Sigmoid colon (tissue), 4 donors: ENCODE measurements around the gene NKPD1.

Source experiments
- POLR2A ChIP-seq, 2 donors: fragments of 450-650 bp; IDR thresholded peaks; one replicate each; pipeline ENCODE4 v1.6.1; 2016; ENCODE audit warnings: antibody characterized with exemption in 2 of 2, mild to moderate bottlenecking in 2 of 2, moderate library complexity in 2 of 2
- POLR2AphosphoS5 ChIP-seq, 4 donors: sonication (generic); formaldehyde crosslinking; IDR thresholded peaks; one replicate each; pipeline ENCODE4 v1.6.1; 2017; ENCODE audit warnings: antibody characterized with exemption in 4 of 4
- TF ChIP-seq, protein P1 (sequence below), 4 experiments: fragments of 450-650 bp in 3 of 4; fragments of 200-600 bp in 1 of 4; IDR thresholded peaks; one replicate each; pipeline ENCODE4 v1.5.1; 2016 to 2019; ENCODE audit warnings: antibody characterized with exemption in 4 of 4, mild to moderate bottlenecking in 3 of 4, moderate library complexity in 2 of 4

DNA sequence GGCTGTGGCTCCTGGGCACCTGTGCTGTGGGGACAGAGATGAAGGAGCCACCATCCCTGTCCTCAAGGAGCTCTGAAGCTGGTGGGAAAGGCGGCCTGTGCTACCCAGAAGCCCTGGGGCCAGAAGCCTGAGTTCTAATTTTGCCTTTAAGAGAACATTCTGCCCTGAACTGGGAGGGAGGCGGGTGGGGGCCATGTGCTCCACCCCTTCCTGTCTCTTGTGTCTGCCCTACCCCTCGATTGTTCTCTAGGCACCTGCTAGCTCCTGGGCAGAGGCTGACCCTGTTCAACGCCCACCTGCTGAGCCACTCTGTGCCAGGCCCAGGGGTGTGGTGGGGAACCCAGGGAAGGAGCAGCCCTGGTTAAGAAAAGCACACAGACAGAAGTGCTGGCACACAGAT lies 11.4 kb upstream of the NKPD1 start:
- TF ChIP-seq POLR2A (IDR thresholded peaks at IDR 0.05) (no peak), POLR2AphosphoS5 (IDR thresholded peaks at IDR 0.05) (no peak)
- TF ChIP-seq, protein P1, sequence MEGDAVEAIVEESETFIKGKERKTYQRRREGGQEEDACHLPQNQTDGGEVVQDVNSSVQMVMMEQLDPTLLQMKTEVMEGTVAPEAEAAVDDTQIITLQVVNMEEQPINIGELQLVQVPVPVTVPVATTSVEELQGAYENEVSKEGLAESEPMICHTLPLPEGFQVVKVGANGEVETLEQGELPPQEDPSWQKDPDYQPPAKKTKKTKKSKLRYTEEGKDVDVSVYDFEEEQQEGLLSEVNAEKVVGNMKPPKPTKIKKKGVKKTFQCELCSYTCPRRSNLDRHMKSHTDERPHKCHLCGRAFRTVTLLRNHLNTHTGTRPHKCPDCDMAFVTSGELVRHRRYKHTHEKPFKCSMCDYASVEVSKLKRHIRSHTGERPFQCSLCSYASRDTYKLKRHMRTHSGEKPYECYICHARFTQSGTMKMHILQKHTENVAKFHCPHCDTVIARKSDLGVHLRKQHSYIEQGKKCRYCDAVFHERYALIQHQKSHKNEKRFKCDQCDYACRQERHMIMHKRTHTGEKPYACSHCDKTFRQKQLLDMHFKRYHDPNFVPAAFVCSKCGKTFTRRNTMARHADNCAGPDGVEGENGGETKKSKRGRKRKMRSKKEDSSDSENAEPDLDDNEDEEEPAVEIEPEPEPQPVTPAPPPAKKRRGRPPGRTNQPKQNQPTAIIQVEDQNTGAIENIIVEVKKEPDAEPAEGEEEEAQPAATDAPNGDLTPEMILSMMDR (IDR thresholded peaks at IDR 0.05) = no peak
